ENCODE measurements around the gene CFAP68.

GRCh38 chr11:111836162-111836561 is 43.2 kb upstream of the CFAP68 start:
- TF ChIP-seq POLR2A (IDR thresholded peaks at IDR 0.05; ENCODE audit: low read depth, low read length) (no peak), TAF1 (IDR thresholded peaks at IDR 0.05; ENCODE audit: low read depth, low read length) (no peak), POU2F2 (IDR thresholded peaks at IDR 0.05; ENCODE audit: low read depth, low read length) (no peak), POLR2AphosphoS5 (IDR thresholded peaks at IDR 0.05; ENCODE audit: low read depth, low read length) (no peak)

Measured in GM12891 (cell line).